Activated CD4-positive, alpha-beta T cell treated with anti-CD3 and anti-CD28 coated beads, Interleukin-2, amount 50 U/mL, for 24 hours (primary cell): ENCODE data around the gene ARHGAP6.
"Not testable (repeated sequence)": the region's sequence is repeated elsewhere in the genome, so short reads cannot be mapped to it uniquely, and the experiment has no call there.

Experiments used
- DNase-seq, 2 donors: peaks; one replicate each; pipeline ENCODE4 v3.0.0-alpha.2; 2020; ENCODE audit warnings: low read depth in 1 of 2, low spot score in 1 of 2

ARHGAP6 gene

DNA sequence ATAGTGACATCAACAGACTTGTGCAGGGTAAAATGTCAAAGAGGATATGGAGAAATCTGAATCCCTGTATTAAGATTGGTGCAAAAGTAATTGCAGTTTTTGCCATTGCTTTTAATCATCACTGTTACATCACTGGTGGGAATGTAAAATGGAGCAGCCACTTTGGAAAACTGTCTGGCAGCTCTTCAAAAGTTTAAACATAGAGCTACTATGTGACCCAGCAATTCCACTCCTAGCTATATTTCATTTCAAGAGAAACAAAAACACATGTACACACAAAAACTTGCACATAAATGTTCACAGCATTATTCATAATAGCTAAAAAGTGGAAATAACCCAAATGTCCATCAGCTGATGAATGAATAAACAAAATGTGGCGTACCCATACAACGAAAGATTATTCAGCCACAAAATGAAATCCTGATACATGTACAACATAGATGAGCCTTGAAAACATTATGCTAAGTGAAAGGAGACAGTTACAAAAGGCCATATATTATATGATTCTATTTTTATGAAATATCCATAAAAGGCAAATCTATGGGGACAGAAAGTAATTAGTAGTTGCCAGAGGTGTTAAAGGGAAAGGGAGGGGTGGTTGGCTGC is 266.1 kb downstream of the ARHGAP6 start:
- DNase-seq = no peak

DNA sequence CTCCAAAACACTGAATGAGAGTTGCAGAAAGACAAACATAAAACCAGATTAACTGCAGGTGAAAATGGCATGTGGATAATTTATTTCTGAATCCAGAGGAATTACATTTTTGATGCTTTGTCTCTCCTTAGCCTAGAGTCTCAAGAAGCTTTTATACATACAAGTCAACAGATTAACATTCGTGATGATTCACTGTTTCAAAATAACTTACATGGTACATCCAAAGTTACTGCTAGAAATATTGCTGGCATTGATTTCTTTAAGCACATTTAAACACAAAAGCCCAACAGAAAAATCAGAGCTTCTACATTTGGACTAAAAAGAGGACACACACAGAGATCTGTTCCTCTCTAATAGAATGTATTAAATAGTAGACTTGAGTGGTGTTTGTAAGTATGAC is 266.9 kb downstream of the ARHGAP6 start:
- no peak for DNase-seq

DNA sequence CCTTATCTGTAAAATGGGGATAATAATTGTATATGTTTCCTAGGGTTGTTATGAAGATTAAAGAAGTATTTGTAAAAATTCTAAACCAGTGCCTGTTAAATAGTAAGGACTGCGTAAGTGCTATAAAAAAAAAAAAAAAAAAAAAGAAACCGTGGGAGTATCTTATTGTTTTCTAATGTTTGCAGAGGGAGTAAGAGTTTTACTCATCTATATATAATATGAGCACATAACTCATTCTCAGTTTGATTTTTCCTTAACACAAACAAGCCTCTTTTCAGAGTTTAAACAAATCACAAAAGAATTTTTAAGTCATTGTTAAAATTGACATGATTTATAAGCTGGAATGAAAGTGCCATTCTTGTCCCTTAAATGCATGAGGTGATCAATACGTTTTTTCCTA is 267.6 kb downstream of the ARHGAP6 start:
- DNase-seq = no peak

DNA sequence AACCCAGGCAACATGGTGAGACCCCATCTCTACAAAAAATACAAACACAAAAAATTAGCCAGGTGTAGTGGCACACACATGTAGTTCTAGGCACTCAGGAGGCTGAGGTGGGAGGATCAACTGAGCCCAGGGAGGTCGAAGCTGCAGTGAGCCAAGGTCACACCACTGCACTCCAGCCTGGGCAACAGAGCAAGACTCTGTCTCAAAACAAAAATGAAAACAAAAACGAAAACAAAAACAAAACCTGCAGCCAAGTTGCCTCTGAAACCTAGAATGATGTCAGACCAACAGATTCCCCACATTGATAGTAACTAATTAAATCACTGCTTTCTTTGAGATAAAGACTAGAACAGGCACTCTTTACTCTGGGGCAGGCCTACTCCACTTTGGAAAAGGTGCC is 268.0 kb downstream of the ARHGAP6 start:
- no peak for DNase-seq

DNA sequence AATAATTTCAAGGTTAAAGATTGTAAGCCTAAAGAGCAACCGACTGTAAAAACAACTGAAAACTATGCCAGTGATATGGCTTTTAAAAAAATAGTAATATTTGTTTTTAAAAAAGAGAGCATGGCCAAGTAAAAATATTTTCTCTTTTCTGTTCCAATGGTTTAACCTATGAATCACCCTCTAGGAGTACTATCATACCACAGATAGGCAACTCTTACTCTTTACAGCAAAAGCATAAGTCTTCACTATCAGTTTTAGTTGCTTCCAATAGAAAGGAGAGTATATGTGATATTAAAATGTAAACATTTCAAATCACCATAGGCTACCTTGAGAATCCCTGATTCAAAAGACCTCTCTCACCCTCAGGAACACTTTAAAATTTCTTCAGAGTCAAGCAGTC is 269.9 kb downstream of the ARHGAP6 start:
- no peak for DNase-seq

DNA sequence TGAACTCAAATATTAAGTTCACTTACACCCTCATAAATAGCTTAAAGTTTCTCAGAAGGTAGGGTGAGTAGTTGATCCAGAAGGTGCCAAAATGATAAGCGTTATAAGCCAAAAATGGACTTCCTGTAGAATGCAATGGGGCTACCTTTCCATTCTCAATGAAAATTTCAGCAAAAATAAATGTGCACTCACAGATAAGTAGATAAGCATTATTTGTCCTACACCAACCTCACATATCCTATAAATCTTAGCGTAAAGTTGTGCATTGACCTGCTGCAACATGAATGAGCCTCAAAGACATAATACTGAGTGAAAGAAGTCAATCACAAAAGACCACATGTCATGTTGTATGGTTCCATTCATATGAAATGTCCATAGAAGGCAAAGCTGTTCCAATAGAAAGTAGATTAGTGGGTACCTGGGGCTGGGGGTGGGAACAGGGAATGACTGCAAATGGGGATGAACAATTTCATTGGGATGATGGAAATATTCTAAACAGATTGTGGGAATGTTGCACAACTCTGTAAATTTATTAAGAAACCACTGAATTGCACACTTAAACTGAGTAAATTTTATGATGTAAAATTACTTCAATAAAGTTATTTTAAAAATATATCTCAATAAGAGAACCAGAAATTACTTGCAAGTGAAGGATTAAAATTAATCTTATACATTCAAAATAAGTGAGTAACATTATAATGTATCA is 271.6 kb downstream of the ARHGAP6 start:
- no peak for DNase-seq

DNA sequence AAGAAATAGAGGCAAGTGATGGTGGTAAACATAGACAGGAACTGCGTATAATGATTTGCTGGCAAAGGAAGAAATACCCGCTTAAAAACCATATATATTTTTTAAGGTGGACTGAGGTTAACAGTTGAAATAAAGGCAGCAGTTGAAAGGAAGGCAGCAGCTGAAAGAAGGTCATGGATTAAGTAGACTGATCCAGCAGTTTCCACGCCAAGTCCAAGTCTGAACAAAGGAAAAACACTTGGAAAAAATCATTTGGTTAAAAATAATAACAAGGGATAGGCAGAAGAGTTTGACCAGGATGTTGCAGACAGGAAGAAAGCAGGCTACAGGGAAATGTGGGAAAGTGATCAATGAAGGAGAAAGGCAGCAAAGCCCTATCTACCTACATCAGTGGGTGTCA is 278.9 kb downstream of the ARHGAP6 start:
- DNase-seq = no peak

DNA sequence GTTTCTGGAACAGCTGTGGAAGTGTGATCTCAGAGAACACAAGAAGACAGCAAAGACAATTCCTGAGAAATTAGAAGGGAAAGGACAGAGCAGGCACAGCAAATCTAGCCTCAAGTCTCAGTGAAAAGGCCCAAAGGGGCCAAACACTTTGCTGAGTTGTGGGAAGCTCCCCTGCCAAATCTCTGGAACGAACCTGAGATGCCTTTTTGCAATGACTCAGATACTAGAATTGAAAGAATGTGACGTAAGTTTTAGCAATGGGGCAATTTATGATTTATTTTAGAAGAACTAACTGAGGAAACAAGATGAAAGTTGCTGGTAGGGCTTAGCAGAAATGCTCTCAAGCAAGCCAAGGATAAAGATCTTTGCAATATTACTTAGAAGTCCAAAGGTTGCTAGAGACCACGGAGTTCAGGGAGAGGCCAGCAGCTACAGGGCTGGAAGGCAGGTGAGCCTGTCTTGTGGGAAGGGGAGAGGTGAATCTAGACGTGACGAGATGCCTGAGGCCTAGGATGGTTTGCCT is 279.7 kb downstream of the ARHGAP6 start:
- DNase-seq = no peak

DNA sequence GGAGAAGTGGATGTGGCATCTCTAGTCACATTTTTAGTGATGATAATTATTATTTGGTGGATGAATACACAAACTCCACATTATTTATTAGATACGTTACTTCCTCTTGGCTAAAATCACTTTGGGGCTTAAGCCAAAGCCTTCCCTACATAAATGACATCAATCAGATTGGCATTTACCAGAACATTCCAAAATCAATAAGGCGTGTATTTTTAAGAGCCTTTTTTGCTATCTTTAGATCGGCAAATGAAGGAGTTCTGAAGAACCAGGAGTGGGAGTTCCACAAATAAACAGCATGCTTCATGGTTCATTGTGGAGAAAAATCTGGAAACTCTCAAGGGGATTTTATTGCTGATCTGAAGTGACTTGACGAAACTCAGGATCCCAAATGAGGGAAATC is 282.8 kb downstream of the ARHGAP6 start:
- DNase-seq = no peak

DNA sequence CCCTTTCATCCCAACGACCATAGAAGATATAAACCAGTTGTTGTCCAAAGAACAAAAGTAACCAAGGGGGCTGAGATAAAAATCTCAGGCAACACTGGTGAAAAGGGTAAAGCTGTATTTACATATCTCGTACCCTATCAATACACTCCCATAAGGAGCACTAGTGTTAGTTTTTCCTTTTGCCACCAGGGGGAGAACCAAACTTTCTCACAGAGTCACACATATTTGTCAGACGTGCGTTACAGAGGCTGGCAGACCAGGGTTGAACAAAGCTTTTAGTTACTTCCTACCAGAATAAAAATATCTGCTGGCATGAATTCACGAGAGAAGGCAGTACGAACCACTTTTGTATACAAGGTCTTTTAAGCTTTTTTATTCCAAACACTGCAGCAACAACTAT is 284.3 kb downstream of the ARHGAP6 start:
- no peak for DNase-seq

DNA sequence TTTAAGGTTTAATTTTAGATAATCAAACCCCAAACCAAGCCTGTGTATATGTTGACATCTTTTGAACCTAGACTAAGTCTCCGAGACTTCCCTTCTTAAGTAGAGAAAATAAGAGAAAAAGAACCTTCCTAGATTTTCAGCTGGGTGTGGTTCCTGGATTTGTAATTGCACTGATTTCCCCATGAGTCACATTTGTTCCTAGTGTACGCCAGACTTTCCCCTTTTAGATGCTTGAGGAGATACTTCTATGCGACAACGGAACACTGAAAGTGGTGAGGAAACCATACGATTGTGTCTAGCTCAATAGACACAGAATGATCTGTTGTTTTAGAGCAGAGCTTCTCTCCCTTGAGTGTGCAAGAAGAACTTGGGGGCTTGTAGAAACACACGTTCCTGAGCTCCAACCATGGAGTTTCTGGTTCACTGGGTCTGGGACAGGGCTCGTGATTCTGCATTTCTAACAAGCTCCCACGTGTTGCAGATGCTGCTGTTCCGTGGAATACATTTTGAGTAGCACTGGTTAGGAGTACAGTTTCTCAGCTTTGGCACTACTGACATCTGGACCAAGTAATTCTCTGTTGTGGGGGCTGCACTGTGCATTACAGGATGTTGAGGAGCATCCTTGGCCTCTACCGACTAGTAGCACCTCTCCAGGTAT is 285.4 kb downstream of the ARHGAP6 start:
- no peak for DNase-seq

DNA sequence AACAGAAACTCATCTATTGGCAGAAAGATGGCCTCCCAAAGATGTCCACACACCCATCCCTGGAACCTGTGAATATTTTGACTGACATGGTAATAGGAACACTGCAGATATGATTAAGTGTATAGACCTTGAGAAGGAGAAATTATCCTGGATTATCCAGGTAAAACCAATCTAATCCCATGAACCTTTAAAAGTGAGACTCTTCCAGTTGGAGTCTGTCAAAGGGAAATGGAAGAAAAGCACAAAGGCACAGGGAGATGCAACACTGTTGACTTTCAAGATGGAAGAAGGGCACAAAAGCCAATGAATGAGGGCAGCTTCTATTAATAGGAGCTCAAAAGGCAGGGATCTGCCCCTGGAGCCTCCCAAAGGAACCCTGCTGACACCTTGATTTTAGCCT is 289.6 kb downstream of the ARHGAP6 start:
- DNase-seq = no peak

DNA sequence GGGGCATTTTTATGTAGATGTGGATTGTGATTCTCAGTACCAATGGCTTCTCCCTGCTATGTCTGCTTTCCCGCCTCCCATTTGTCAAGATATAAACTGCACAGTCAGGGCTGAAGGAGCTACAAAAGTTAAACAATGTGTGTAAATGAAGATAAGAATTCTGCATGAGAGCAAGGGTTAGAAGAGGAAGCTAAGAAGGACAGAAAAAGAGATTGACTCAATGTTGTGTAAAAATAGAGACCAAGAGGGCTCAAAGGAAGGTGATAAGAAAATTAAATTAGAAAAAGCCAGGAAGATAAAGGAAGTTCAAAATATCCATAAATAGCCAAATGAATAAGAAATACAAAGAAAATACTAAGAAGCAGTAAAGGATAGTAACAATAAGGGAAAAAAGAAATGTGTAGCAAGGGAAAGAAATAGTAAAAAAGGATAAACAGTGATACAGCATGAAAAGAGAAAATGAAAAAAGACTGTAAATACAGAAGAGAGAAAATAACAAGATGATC is 290.1 kb downstream of the ARHGAP6 start:
- no peak for DNase-seq

DNA sequence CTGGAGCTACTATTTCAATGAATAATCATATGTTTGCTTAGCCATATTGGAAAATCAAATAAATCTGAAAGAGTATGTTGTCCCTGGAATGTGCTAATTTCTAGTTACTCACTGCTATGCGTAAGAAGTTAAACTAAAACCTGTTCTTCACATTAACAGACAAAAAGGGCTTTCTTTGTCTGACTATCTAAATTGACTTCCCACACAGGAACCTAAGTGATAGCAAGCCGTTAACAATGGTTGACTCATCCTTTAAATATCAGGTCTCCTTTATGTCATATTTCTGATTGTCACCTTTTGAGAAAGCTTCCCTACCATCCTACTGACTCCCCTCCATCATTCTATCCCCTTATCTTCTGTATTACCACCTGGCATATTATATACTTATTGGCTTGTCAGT is 291.1 kb downstream of the ARHGAP6 start:
- DNase-seq = no peak

DNA sequence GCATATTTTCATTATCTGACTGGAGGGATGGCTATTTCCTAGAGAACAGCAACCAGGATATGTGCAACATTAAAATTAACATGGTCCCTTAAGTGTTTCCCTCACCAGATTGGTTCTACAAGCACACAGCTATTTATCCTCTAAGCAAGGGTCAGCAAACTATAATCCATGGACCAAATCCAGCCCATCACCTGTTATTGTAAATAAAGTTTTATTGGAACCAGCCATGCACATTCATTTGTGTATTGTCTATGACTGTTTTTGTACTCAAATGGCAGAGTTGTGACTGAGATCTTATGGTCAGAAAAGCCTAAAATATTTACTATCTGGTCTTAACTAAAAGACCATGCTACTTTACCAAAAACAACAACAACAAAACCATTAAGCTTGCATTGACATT is 294.6 kb downstream of the ARHGAP6 start:
- DNase-seq = no peak

DNA sequence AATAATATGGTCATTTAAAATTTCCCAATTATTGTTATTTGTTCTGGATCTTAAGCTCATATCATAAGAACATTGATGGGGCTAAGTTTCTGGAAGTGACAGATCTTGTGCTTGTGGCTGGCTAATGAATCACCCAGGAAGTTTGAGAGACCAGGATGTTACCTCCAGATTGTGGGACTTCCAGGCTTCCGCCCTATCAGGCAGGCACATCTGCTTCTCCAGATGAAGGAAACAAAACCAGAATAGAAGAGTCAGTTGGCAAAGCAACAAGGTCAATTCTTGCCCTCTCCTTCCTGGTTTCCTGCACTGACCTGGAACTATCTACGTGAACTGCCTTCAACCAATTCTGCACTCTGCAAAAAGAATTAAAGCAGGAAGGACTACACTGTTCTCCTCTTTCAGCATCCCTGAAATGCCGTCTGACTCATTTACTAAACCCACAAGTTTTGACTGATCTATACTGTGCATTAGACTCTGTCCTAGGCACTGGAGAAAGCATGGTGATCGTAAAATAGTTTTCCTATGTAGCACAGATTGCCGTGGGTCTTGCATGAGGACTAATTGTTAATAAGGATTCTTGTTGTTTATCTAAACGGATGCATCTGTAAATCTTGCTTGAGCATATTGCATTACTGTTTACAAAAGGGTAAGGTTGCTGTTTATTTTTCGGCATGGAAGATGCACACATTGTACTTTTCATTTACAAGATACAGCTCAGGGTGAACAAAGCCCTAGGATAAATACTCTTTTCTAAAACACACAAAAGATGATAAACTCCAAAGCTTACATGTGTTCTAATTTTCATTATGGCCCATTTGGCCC is 297.9 kb downstream of the ARHGAP6 start:
- DNase-seq = no peak

DNA sequence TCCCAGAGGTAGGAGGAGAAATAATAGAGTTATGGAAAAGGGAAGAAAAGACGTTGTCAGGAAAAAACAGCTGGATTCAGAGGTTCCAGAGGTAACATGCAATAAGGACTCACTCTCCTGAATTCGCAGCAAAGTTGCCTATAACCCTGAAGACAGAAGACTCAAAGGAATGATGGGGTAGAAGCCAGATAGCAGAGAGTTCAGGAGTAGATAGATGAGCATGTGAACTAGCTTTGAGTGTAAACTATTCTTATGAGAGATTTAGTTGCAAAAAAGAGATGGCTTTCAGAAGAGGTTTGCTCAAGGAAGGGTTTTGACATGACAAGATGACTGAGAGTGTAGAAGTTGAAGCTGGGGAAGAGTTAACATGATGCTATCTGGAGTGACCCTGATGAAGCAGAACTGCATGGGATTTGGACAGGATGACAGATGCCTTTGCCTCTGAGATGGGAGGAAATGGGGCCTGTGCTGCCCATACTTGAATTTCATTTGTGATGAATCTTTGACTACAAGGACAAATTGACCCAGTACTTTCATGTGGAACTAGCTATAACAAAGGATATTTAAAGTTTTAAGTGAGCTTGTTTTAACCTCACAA is 298.6 kb downstream of the ARHGAP6 start:
- no peak for DNase-seq

DNA sequence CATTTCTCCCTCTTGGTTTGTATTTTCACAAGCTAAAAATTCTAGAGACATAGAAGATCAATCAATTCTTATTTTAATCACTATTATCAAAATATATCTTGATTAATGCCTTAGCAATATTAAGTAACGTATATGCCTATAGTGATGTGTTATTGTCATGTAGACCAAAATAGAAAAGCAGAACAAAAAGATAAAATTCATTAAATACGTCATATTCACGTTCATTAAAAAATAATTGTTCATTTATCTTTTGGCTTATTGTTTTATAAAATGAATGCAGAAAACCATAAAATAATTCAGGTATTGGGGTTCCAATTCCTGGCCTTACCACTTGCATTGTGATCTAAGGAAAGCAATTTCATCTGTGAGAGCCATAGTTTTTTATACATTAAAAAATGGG is 300.3 kb downstream of the ARHGAP6 start:
- DNase-seq = no peak

DNA sequence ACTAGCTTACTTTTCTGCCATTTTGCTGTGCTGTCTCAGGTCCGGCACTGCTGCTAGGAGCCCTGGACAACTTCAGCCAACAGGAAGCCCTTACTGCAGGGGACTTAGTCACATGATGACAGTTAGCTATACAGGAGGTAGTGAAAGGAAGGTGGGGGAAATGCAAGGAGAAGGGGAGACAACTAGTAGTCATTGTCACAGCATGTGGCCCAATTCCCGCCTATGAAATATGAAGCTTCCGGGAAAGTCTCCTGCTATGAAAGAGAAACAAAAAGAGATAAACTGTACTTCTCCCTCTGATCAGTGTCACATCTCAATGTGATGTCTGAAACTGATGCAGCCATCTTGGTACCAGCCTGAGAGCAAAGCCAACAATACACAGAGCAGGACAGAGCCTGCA is 300.9 kb downstream of the ARHGAP6 start:
- DNase-seq = no peak

DNA sequence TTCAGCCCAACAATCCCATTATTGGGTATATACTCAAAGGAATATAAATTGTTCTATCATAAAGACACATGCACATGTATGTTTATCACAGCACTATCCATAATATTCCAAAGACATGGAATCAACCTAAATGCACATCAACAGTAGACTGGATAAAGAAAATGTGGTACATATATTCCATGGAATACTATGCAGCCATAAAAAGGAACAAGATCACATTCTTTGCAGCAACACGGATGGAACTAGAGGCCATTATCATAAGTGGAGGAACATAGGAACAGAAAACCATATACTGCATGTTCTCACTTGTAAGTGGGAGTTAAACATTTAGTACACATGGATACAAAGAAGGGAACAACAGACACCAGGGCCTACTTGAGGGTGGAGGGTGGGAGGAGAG is 301.9 kb downstream of the ARHGAP6 start:
- not testable (repeated sequence) for DNase-seq

DNA sequence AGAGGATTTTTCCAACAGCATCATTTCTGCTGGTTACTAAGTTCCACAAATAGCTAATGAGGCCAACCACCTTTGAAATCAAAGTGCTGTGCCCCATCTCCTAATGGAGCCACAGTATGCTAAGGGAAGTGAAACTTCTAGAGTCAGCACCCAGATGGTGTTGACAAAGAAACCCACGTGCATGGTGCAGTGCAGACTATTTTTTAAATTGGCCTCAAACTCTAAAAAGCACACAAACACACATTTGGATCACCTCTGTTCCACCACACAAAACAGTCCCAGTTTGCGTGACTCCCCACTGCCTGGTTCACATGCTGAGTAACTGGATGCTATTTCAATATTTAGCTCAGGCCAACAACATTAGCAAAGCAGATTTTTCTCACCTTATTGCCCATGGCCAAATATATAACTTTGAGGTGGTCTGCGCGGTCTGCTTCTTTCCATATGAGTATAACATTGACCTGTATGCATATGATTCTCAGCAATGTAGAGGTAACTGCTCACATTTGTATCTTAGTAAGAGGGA is 302.6 kb downstream of the ARHGAP6 start:
- DNase-seq = no peak
